Measurements from ENCODE around the gene ROBO2.

DNA sequence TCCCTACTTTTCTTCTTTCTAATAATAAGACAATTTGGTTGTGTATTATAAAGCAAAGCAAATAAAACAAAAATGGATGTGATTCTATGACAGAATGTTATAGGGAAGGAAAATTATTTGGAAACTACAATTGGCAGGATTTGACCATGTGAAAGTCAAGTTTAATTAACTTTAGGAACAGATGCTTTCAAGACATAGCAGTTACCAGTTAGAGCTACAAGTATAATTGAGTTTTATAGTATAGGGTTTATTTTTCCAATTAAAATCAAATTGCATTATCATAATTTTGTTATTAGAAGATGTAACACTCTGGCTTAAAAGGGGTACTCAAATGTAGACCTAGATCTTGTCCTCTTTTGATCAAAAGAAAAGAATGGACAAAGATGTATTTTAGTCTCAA, 110.9 kb downstream of the ROBO2 start:
- TF ChIP-seq, protein P1, sequence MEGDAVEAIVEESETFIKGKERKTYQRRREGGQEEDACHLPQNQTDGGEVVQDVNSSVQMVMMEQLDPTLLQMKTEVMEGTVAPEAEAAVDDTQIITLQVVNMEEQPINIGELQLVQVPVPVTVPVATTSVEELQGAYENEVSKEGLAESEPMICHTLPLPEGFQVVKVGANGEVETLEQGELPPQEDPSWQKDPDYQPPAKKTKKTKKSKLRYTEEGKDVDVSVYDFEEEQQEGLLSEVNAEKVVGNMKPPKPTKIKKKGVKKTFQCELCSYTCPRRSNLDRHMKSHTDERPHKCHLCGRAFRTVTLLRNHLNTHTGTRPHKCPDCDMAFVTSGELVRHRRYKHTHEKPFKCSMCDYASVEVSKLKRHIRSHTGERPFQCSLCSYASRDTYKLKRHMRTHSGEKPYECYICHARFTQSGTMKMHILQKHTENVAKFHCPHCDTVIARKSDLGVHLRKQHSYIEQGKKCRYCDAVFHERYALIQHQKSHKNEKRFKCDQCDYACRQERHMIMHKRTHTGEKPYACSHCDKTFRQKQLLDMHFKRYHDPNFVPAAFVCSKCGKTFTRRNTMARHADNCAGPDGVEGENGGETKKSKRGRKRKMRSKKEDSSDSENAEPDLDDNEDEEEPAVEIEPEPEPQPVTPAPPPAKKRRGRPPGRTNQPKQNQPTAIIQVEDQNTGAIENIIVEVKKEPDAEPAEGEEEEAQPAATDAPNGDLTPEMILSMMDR (IDR thresholded peaks at IDR 0.05; ENCODE audit: low read length), result no peak
- TF ChIP-seq EZH2 (IDR thresholded peaks at IDR 0.05; ENCODE audit: borderline replicate concordance, low read length), result no peak
